Stimulated activated CD4-positive, alpha-beta T cell treated with anti-CD3 and anti-CD28 coated beads, Interleukin-4, amount 100 ng/mL, for 24 hours (primary cell): Measurements from ENCODE around the gene ITSN2.
"Not testable (repeated sequence)": the region's sequence is repeated elsewhere in the genome, so short reads cannot be mapped to it uniquely, and the experiment has no call there.

Experiments
- DNase-seq: peaks from one replicate; pipeline ENCODE4 v3.0.0-alpha.2; 2020

ITSN2 gene

DNA sequence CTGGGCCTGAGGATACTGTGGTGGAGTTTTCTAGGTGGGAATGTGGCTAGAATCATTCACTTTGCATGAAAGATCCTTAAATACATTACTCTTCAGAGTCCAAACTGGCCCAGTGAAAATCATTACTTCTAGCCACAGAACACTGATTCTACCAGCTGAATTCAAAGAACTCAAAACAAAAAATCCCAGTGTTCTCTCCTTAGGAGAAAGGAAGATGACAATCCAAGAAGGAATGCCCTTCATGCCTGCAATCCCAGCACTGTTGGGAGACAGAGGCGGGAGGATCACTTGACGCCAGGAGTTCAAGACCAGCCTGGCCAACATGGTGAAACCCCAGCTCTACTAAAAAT, 150.3 kb downstream of the ITSN2 start:
- no peak for DNase-seq

DNA sequence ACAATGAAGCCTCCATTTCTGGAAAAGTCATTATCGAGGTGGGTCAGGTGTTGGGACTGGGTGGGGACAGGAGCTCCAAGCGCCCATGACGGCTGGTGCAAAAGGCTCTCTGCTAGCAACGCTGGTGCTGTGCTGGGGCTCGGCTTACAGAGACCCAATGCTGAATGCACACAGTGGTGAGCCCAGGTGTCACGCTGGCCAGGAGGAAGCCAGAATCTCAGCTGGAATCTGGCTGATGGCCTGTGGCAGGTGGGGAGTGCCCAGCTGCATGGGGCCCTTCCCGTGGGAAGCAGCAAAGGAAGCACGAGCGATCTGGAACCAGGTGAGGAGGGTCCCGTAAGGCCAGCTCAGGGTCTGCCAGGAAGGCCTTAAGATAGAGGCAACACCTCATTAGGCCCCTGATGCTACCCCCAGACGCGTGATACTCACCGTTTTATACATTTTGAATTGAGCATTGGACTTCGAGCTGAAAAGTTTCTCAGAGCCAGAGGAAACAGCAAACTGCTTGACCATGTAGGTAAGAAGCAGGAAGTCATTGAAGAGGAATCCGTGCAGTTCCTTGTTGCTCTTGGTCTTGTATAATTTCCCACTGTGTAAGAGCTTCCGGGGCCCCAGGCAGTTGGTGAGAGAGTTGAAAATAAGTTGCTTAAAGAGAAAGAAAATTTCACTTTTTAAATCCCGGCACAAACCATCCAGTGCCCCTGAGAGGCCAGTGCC, 150.8 kb downstream of the ITSN2 start:
- DNase-seq, result no peak

- DNase-seq, result no peak
Observed at GRCh38 chr2:24208490-24208889, 151.8 kb downstream of the ITSN2 start.

DNA sequence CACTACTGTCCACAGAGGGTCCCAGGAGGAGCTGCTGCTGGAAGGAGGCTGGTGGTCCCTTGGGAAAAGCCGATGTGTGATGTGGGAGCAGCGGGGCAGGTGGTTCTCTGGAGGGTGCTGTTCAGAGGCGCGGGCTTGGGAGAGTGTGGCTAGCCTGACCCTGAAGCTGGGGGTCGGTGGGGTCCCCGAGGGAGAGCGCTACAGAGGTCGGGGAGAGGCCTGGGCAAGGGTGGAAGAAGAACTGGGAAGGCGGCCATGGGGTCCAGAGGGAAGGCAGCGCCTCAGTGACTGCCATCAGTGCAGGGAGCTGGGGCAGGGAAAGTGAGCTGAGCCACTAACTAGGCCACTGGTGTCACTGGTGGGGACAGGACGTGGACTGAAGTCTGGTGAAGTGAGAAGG, 153.0 kb downstream of the ITSN2 start:
- no peak for DNase-seq

GRCh38 chr2:24206714-24207113, 153.6 kb downstream of the ITSN2 start:
- no peak for DNase-seq

DNA sequence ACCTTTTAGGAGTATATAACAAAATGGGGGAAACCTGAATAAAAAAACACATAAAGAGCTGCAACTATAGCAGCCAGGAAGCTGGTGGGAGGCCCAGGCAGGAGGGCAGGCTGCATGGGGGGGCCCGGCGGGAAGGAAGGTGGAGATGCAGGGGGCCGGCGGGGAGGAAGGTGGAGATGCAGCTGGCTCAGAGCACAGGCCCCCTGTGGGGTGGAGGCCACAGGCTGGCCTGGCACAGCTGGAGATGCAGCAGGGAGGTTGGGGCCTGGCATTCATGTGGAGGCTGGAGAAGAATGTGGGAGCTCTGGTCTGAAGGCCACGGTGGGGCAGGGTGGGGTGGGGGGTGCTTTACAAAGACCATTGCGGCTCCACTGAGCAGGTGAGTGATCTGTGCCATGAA, 154.1 kb downstream of the ITSN2 start:
- no peak for DNase-seq

DNA sequence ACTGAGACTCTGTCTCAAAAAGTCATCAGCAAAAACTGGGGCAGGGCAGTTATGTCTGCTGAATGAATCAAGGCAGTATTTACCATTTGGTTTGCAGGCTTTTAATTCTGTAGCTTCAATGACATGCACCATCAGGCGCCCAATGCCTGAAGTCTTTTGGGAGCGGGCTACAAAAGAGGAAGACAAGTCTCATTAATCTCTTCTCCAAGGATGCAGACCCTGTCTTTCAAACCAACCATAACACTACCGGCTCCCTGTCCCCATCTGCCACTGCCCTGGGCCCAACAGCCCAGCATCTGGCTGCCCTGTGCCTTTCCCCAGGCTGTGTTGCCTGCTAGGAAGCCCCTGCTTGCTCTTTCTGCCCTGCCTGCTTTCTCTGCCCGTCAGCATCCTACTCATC, 155.2 kb downstream of the ITSN2 start:
- no peak for DNase-seq

DNA sequence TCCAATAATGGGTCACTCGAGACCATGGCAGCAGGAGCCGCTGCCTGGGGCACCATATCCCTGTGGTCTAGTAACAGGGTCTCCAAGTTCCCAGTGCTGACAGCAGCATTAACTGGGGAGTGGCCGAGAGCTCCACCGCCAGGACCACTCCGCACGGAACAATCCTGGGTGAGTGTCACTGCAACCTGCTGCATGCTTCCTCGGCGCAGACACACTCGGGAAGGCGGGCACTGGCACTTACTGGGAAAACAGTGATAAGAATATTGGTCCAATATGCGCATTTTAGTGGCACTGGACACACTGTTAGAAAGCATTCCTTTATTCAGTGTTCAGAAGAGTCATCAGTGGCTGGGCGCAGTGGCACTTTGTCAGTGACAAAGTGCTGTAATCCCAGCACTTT, 155.8 kb downstream of the ITSN2 start:
- no peak for DNase-seq

DNA sequence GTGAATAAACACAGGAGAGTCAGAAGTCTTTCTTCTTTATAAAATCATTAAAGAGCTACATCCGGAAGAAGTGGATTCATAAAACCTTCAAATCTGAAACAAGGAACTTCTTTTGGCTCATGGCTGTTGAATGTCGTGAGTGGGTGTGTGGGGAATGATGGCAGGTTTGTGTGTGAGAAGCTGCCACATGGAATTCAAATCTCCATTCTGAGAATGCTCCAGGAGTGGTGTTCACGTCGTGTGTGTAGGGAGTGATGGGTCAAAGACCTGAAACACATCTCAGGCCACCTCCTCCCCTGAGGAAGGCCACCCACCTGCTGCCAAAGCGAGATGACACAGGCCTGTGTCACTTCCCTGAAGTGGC, 156.6 kb downstream of the ITSN2 start:
- no peak for DNase-seq

GRCh38 chr2:24203029-24203786, 157.1 kb downstream of the ITSN2 start:
- DNase-seq, result no peak

DNA sequence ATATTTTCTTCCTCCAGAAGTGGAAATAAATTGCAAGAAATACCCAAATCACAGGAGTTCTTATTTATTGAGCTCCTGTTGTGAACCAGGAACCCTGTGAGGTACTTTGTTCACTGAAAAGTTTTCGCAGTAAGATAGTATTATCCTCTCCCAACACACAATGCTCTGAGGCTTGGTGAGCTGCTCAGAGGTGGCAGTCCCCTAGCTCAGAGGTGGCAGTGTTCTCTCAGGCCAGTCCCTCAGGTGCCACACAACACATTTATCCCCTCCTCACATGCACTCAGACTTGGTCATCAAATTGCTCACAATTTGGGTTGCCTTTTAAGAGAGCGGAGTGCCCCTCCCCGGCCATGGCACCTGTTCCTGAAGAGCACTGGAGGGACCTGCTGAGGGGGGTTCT, 159.5 kb downstream of the ITSN2 start:
- no peak for DNase-seq

DNA sequence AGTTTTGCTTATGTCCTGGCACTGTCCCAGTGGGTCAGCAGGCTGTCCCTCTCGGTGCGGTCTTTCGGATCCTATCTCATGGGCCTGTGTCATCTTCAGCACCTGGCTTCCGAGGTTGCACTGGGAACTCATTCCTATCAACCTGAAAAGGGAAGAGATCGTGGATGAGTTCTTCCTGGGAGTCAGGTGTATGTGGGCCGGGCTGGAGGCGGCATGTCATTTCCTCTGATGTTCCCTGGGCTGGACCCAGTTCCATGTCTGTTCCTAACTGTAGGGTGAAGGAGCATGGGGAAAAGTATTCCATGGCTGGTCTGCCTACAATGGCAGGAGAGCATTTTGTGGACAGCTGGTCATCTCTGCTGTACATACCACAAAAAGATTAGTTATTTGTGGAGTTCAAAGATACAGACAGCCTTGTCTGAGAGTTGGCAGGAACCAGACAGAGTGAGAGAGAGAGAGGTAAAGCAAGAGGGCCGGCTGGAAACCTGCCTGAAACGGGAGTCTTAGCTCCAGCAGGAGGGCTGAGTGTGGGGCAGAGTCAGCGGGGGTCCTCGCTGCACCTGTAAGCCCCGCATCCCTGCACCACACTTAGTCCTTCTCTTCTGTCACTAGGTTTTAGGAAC, 160.3 kb downstream of the ITSN2 start:
- no peak for DNase-seq

GRCh38 chr2:24197213-24197612, 163.1 kb downstream of the ITSN2 start:
- not testable (repeated sequence) for DNase-seq

DNA sequence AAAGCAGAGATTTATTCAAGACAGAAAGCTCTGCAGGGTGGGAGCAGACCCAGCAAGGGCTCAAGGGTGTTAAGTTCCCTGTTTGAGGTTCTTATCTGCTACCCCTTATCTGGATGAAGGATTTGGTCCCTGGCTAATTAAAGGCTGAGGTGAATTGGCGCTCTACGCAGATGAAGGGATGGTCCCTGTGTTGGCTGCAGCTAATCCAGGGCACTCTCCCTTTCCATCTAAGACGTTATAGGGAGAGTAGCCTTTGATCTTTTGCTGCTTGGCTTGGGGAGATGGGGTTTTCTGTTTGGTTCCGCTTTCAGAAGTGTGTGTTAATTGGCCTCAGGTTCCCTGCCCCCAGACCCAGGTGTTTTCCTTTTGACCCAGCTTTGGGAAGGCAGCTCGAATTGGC, 168.5 kb downstream of the ITSN2 start:
- DNase-seq, result no peak

DNA sequence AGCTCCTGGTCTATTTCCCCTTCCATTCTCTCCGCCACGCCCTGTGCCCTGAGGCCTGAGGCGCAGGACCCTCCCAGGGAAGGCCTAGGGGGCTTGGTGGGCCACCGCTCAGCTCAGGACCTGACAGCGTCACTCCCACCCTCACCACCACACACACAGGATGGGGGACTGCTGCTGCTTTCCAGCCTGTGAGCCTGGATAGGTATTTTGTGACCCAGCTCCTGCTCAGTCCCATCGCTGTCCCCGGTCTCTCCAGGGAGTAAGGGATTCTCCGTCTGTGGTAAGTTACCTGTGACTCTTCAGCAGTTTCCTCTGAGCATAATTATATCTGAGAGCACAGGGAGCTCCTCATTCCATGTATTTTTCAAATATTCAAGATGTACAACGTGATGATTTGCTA, 169.2 kb downstream of the ITSN2 start:
- DNase-seq, result no peak

DNA sequence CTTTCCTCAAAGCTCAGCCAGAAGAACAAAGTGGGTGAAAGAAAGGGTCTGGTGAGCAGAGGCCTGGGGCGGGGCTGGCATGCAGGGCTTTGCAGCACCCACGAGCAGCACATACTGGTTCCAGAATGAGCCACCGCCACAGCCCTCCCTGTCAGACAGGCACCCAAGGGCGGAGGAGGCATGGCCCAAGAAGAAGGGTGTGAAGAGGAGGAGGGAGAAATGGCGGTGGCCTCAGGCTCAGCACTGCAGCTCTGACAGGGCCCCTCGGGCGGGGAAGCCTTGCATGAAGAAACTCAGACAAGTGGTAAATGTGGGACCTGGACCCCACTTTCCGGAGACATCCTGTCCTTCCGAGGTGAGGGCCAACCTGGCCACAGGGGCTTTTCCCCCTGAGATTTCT, 169.8 kb downstream of the ITSN2 start:
- no peak for DNase-seq

GRCh38 chr2:24189551-24189950, 170.8 kb downstream of the ITSN2 start:
- DNase-seq, result no peak

DNA sequence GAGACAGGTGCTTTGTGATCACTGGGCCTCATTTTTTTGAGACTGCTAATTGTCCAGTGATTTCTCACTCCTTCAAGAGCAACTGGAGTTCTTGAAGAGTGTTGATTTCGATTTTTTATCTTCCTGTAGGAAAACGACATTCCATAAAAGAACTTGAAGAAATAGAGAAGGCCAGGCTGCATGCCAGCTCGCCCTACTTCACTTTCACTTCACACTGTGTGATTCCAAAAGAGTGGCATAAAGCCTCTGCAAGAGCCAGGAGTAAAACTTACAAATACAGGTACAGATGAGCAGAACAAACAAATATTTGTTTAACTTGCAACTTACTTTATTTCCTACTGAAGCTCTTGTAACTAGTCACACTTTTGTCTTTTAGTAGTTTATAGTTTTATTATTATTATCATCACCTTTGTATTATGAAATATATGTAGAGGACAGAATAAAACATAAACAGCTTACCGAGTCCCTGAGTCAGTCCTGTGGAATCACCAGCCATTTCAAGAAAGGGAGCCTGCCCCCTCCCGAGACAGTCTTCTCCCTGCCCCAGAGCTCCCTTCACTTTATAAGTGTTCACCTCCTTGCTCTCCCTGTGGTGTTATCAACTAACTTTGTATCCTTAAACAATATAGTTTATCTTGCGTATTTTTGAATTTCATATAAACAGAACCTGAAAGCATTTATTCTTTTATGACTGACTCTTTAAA, 176.8 kb downstream of the ITSN2 start:
- DNase-seq, result no peak

- no peak for DNase-seq
Observed at GRCh38 chr2:24182507-24182906, 177.8 kb downstream of the ITSN2 start.

DNA sequence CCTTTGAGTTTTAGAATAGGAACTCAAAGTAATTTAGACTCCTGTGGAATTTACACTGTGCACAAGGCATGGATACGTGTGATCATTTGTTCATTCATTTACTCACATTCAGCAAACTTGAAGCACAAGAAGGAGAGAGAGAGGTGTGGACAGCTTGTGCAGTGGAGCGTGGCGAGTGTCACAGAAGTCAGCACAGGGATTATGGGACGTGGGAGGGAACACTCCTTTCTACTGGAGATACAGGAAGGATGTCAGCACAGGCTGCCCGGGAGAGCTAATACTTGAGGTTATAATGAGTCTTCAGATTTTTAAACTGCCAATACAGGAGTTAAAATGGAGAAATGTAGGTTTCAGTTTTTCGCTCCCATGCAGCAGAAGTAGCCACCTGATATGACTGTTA, 178.5 kb downstream of the ITSN2 start:
- DNase-seq, result no peak

- no peak for DNase-seq
Observed at GRCh38 chr2:24179683-24180082, 180.7 kb downstream of the ITSN2 start.

- no peak for DNase-seq
Observed at GRCh38 chr2:24176326-24176725, 184.0 kb downstream of the ITSN2 start.

GRCh38 chr2:24175631-24176187, 184.6 kb downstream of the ITSN2 start:
- no peak for DNase-seq
